Astrocyte of the spinal cord (primary cell): Measurements from ENCODE around the gene CRYBG3.
A peak's percentile ranks its signal among the peaks of the same experiment; 100 is the strongest.

Source experiments
- DNase-seq: peaks from one replicate; pipeline ENCODE4 v3.0.0; 2011; ENCODE audit warnings: low read depth, low spot score
- H3K4me3 ChIP-seq: 2 replicates; pipeline ENCODE4 v1.5.1; 2011; ENCODE audit warnings: low read depth, mild to moderate bottlenecking, low read length, moderate library complexity
- in situ Hi-C: cut with HindIII; loops from 2 replicates; pipeline ENCODE4 v1.10.0; 2017; ENCODE audit warnings: low sequenced_read_pairs
- TF ChIP-seq, protein P1 (sequence below): IDR thresholded peaks from 2 replicates; pipeline ENCODE4 v1.5.1; 2012; ENCODE audit warnings: low read depth, mild to moderate bottlenecking, low read length, inconsistent platforms

The CRYBG3 gene

GRCh38 chr3:97821774-97822358 lies at the start of gene CRYBG3:
TSS of gene CRYBG3 (plus strand) at chr3:97822011. CDS start at chr3:97822207, 196 bp downstream.
- H3K4me3 ChIP-seq, result peak within 1 kb of the TSS; percentile 82
- in situ Hi-C loops, result no loop called here
- TF ChIP-seq, protein P1, sequence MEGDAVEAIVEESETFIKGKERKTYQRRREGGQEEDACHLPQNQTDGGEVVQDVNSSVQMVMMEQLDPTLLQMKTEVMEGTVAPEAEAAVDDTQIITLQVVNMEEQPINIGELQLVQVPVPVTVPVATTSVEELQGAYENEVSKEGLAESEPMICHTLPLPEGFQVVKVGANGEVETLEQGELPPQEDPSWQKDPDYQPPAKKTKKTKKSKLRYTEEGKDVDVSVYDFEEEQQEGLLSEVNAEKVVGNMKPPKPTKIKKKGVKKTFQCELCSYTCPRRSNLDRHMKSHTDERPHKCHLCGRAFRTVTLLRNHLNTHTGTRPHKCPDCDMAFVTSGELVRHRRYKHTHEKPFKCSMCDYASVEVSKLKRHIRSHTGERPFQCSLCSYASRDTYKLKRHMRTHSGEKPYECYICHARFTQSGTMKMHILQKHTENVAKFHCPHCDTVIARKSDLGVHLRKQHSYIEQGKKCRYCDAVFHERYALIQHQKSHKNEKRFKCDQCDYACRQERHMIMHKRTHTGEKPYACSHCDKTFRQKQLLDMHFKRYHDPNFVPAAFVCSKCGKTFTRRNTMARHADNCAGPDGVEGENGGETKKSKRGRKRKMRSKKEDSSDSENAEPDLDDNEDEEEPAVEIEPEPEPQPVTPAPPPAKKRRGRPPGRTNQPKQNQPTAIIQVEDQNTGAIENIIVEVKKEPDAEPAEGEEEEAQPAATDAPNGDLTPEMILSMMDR, result peak; percentile 54
- DNase-seq, result peak; percentile 83

DNA sequence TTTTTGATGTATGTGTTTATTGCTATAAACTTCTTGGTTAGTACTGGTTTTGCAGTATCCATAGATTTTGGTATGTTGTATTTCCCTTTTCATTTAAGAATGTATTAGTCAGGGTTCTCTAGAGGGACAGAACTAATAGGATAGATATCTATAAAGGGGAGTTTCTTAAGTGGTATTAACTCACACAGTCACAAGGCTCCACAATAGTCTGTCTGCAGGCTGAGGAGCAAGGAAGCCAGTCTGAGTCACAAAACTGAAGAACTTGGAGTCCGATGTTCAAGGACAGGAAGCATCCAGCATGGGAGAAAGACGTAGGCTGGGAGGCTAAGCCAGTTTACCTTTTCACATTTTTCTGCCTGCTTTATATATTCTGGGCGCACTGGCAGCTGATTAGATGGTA lies 48.9 kb upstream of the CRYBG3 start:
- no peak overlapping the region for H3K4me3 ChIP-seq
- no peak for DNase-seq
- in situ Hi-C loops, result no loop called here

DNA sequence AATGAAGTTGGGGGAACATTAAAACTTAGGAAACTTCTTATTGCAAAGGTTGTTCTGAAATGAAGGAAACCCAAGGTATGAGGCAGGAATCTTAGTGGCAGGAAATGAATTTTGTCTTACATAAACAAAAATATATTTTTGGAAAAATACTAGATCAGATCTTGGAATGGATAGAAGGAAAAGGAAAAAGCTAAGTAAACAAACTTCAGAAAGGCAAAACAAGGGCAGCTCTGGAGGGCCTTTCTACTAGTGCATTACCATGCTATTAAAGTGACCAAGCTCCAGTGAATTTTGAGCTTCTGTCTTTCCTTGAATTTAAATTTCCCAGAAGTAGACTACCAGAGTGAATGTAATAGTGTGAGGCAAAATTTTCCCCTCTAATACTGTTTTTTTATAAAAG lies 43.7 kb upstream of the CRYBG3 start:
- H3K4me3 ChIP-seq, result no peak overlapping the region
- TF ChIP-seq, protein P1, result no peak
- no peak for DNase-seq
- in situ Hi-C loops, result no loop called here

More for the DNA sequence above, 48.9 kb upstream of the CRYBG3 start:
- TF ChIP-seq, protein P1, result no peak

DNA sequence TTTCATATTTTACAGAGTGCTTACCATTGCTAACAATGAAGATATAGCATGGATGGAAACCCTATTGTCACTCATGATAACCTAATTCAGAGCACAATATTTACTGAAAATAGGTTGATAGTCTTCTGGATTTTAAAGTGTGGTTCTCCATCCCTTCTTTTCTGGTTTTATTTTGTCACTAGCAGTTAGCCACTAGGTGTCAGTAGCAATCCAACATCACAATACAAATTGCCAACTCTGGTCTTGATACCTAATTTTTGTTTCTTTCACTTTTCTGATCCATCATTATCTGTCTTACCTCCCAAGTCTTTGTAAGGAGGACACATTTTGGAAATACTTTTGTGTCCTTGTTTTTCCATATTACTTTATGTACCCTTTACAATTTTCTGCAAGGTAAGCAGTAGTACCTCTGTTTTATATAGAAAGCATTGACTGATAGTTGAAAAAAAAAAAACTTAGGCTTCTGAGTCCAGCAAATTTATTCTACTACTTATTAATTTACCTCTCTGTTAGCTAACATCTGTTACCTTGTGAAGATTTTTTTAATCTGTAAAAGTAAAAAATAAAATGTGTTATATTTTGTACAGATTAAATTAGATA lies 28.3 kb upstream of the CRYBG3 start:
- peak; percentile 59 for DNase-seq

GRCh38 chr3:97795951-97796350 lies 25.9 kb upstream of the CRYBG3 start:
- TF ChIP-seq, protein P1, result no peak
- DNase-seq, result no peak
- in situ Hi-C loops, result no loop called here
- H3K4me3 ChIP-seq, result no peak overlapping the region

More for the DNA sequence above, 28.3 kb upstream of the CRYBG3 start:
- in situ Hi-C loops, result no loop called here
- TF ChIP-seq, protein P1, result peak; percentile 71
- H3K4me3 ChIP-seq, result no peak overlapping the region

DNA sequence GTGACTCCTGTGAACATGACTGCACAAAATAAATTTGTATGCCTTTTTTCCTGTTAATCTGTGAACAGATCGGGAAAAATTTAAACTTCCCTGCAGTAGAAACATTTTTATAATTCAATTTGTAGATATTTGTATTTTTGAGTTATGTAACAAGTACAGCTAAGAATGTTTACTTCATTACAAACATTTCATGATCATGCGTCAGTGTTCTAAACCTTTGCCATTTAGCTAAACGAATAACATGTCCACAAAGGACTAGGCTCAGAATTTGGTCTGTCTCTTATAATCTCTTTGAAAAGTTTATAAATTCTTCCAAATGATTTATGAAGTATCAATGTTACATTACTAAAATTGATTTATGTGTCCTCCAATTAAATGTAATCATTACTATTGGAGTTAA lies 17.3 kb upstream of the CRYBG3 start:
- in situ Hi-C loops, result no loop called here
- TF ChIP-seq, protein P1, result no peak
- DNase-seq, result no peak
- no peak overlapping the region for H3K4me3 ChIP-seq
